B cell (primary cell): ENCODE measurements around the gene CNPY2. TPM values are rescaled to one million over a fixed set of nuclear protein-coding genes. Genes with fewer than 3 reads are reported as not detected.

Source experiments
- ATAC-seq: fragments of 200-7000 bp; cut with Tn5 transposase; one replicate; pipeline ENCODE4 v1.10.0; 2021; ENCODE audit warnings: low read depth, mild to moderate bottlenecking, moderate number of reproducible peaks, moderate library complexity
- CTCF ChIA-PET: fragments of 350-600 bp; sonication (Branson Sonifier 250); formaldehyde crosslinking; loops from one replicate; lab custom pipeline; 2021; ENCODE audit warnings: antibody characterized with exemption, inconsistent platforms; lab: Charles Lee
- POLR2A ChIA-PET: fragments of 350-600 bp; sonication (Branson Sonifier 250); formaldehyde crosslinking; loops from one replicate; lab custom pipeline; 2021; ENCODE audit warnings: antibody characterized with exemption; lab: Charles Lee
- DNase-seq: peaks from one replicate; pipeline ENCODE4 v3.0.0; 2013
- H2AFZ ChIP-seq: 2 replicates; pipeline ENCODE4 v1.6.1; 2012; ENCODE audit warnings: mild to moderate bottlenecking, low read depth, low read length; ENCODE audit not compliant: insufficient read depth, poor library complexity, severe bottlenecking
- H3K27ac ChIP-seq, 2 donors: 1 replicate in 1 of 2; 2 replicates in 1 of 2; pipeline ENCODE4 v1.5.1; 2012 to 2013; ENCODE audit warnings: low read length in 2 of 2, mild to moderate bottlenecking in 2 of 2, moderate library complexity in 1 of 2
- H3K27me3 ChIP-seq, 4 experiments: fragments of 200-600 bp in 1 of 4; sonication (generic) in 1 of 4; replicated peaks in 1 of 4; 1 replicate in 2 of 4; 2 replicates in 2 of 4; pipeline versions ENCODE4 v1.6.1 to v1.7.0; 2013 to 2016; ENCODE audit warnings: low read length in 3 of 4, mild to moderate bottlenecking in 2 of 4, mixed read lengths in 1 of 4, moderate library complexity in 1 of 4; ENCODE audit not compliant: insufficient read depth in 4 of 4, control insufficient read depth in 3 of 4; ENCODE audit errors: control extremely low read depth in 1 of 4
- H3K36me3 ChIP-seq, 2 experiments: replicated peaks in 1 of 2; 1 replicate in 1 of 2; 2 replicates in 1 of 2; pipeline versions ENCODE4 v1.6.1 to v1.7.1; 2013; ENCODE audit warnings: low read length in 1 of 2; ENCODE audit not compliant: insufficient read depth in 2 of 2, control insufficient read depth in 1 of 2; ENCODE audit errors: control extremely low read depth in 1 of 2, extremely low read depth in 1 of 2
- H3K4me1 ChIP-seq, 2 donors: fragments of 200-600 bp in 1 of 2; sonication (generic) in 1 of 2; 1 replicate in 1 of 2; 2 replicates in 1 of 2; pipeline versions ENCODE4 v1.5.1 to v1.6.1; 2013 to 2017; ENCODE audit warnings: low read length in 2 of 2; ENCODE audit not compliant: control insufficient read depth in 2 of 2, insufficient read depth in 2 of 2
- H3K4me2 ChIP-seq: replicated peaks from 2 replicates; pipeline ENCODE3; 2012; ENCODE audit warnings: mild to moderate bottlenecking, low read depth, low read length; ENCODE audit not compliant: poor library complexity, severe bottlenecking
- H3K4me3 ChIP-seq, 5 experiments: fragments of 200-600 bp in 1 of 5; sonication (generic) in 1 of 5; 1 replicate in 3 of 5; 2 replicates in 2 of 5; pipeline versions ENCODE4 v1.5.1 to v1.7.0; 2011 to 2016; ENCODE audit warnings: low read length in 4 of 5, mild to moderate bottlenecking in 4 of 5, low read depth in 2 of 5, control low read depth in 1 of 5, moderate library complexity in 1 of 5; ENCODE audit not compliant: insufficient read depth in 1 of 5; ENCODE audit errors: control extremely low read depth in 1 of 5, extremely low read depth in 1 of 5
- H3K79me2 ChIP-seq: fragments of 200-600 bp; sonication (generic); one replicate; pipeline ENCODE4 v1.6.0; 2016; ENCODE audit warnings: low read length; ENCODE audit not compliant: control insufficient read depth, insufficient read depth
- H3K9ac ChIP-seq: fragments of 200-600 bp; sonication (generic); 2 replicates; pipeline ENCODE4 v1.6.1; 2017; ENCODE audit warnings: mild to moderate bottlenecking, low read length, moderate library complexity
- H3K9me3 ChIP-seq, 3 donors: one replicate each; pipeline versions ENCODE4 v1.6.1 to v1.7.1; 2013; ENCODE audit warnings: low read length in 2 of 3; ENCODE audit not compliant: control insufficient read depth in 2 of 3, insufficient read depth in 1 of 3; ENCODE audit errors: control extremely low read depth in 1 of 3
- H4K20me1 ChIP-seq: 2 replicates; pipeline ENCODE4 v1.6.0; 2012; ENCODE audit warnings: mild to moderate bottlenecking, low read length; ENCODE audit not compliant: insufficient read depth, control insufficient read depth, poor library complexity, severe bottlenecking
- H3K27ac Mint-ChIP-seq: one replicate; pipeline ENCODE4 v1.8.0; 2021; ENCODE audit warnings: mixed read lengths
- H3K27me3 Mint-ChIP-seq: one replicate; pipeline ENCODE4 v1.8.0; 2021; ENCODE audit warnings: mixed read lengths
- H3K4me1 Mint-ChIP-seq: one replicate; pipeline ENCODE4 v1.8.0; 2021; ENCODE audit warnings: mixed read lengths
- H3K4me3 Mint-ChIP-seq: one replicate; pipeline ENCODE4 v1.8.0; 2021; ENCODE audit warnings: mixed read lengths
- H3K9me3 Mint-ChIP-seq: one replicate; pipeline ENCODE4 v1.8.0; 2022; ENCODE audit warnings: mixed read lengths; ENCODE audit not compliant: insufficient read depth
- CTCF ChIP-seq: fragments of 200-600 bp; IDR thresholded peaks from one replicate; pipeline ENCODE4 v1.8.0; 2022; ENCODE audit warnings: antibody characterized with exemption, mild to moderate bottlenecking
- EZH2 ChIP-seq: IDR thresholded peaks from 2 replicates; pipeline ENCODE4 v1.6.1; 2012; ENCODE audit warnings: borderline replicate concordance, low read depth, mild to moderate bottlenecking, moderate library complexity, low read length; ENCODE audit not compliant: insufficient read depth, poor library complexity, severe bottlenecking
- WGBS: methylation state at CpG from one replicate; pipeline ENCODE4 v1.1.5; 2013; ENCODE audit warnings: missing lambda C conversion rate; ENCODE audit not compliant: insufficient coverage; 5-methylcytosine and 5-hydroxymethylcytosine counted together
- intact Hi-C: fragments of 100-400 bp; cut with micrococcal nuclease; formaldehyde crosslinking; loops from one replicate; pipeline ENCODE4 v1.10.0; 2022
- polyA plus RNA-seq: library from polyadenylated mRNA; depleted of rRNA; stranded (reverse); fragments of >200 nt; gene quantifications from 2 replicates; pipeline ENCODE4 v1.2.3, GENCODE V29; 2012
- total RNA-seq, 2 donors: library from RNA; stranded (reverse); fragments of 120-200 nt in 1 of 2; gene quantifications; 1 replicate in 1 of 2; 2 replicates in 1 of 2; pipeline versions ENCODE4 v1.2.3 to v1.2.4, GENCODE V29; 2013 to 2022

CNPY2 gene
- total and polyA plus RNA-seq, 2 donors (not counting 1 experiment from before 2014, with no cell fraction given): 61.9 to 91.2 TPM

DNA sequence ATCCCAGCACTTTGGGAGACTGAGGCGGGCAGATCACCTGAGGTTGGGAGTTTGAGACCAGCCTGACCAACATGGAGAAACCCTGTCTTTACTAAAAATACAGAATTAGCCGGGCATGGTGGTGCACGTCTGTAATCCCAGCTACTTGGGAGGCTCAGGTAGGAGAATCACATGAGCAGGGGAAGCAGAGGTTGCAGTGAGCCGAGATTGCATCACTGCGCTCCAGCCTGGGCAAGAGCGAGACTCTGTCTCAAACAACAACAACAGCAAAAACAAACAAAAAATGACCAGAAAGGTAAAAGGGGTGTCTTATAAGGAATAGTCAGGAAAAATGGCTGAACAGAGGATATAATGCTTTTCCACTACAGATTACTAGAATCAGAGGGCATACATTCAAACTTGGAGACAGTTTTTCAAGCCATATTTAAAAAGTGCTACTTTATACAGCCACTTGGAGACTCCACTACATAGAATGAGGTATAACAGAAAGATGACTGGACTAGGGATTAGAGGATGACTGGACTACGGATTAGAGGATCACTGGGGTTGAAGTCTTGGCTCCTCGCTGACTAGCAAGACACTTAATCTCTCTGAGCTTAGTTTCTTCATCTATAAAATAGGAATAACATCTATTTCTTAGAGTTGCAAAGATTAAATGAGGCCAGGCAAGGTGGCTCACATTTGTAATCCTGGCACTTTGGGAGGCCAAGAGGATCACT is 10.8 kb downstream of the CNPY2 start:
- Histone ChIP-seq H3K4me2 (no peak overlapping the region), H3K79me2 (peaks cover 27% of the 10 kb centered on the region), H3K36me3 (peaks cover 6 to 26% of the 10 kb centered on the region in 2 experiments), H3K9ac (no peak overlapping the region), H4K20me1 (no peaks in the 10 kb centered on the region), H2AFZ (no peak overlapping the region), H3K9me3 (no peaks in the 10 kb centered on the region), H3K27ac (no peak overlapping the region), H3K4me1 (peaks cover 19 to 22% of the 10 kb centered on the region in 2 donors), H3K27me3 (no peaks in the 10 kb centered on the region), H3K4me3 (no peak overlapping the region)
- Mint-ChIP-seq H3K27ac (no peak overlapping the region), H3K4me1 (peaks cover 22% of the 10 kb centered on the region), H3K9me3 (no peaks in the 10 kb centered on the region), H3K4me3 (no peak overlapping the region), H3K27me3 (no peaks in the 10 kb centered on the region)
- no CpG with 5 or more reads among the region's 8 CpGs for WGBS
- DNase-seq: no peak
- no peak for ATAC-seq
- POLR2A ChIA-PET: no interaction called here
- CTCF ChIA-PET: interaction anchor here (1.0 to 1.8 kb wide), 3 partner anchors 159 to 187 kb away, joined by 3 to 6 read pairs (median 5); partner anchors contain the start of gene ZC3H10
- intact Hi-C loops: no loop called here
- TF ChIP-seq CTCF: no peak
- TF ChIP-seq EZH2: no peak

DNA sequence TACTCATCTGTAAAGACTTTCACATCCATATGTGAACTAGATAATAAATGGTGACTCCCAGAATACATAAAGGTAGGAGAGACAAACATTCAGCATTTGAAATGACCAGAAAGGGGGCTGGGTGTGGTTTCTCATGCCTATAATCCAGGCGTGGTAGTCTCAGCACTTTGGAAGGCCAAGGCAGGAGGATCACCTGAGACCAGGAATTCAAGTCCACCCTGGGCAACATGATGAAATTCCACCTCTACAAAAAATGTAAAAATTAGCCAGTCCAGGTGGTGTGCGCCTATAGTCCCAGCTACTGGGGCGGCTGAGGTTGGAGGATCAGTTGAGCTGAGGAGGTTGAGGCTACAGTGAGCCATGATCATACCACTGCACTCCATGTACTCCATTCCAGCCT is 11.5 kb downstream of the CNPY2 start:
- no peak for TF ChIP-seq EZH2
- no peak for TF ChIP-seq CTCF
- Histone ChIP-seq H3K4me3 (no peak overlapping the region), H3K79me2 (peaks cover 30% of the 10 kb centered on the region), H2AFZ (no peak overlapping the region), H3K4me1 (peaks cover 19 to 27% of the 10 kb centered on the region in 2 donors), H3K36me3 (peaks cover 4 to 20% of the 10 kb centered on the region in 2 experiments), H4K20me1 (peaks cover 6% of the 10 kb centered on the region), H3K9ac (no peak overlapping the region), H3K9me3 (no peaks in the 10 kb centered on the region), H3K27me3 (no peaks in the 10 kb centered on the region), H3K4me2 (no peak overlapping the region), H3K27ac (no peak overlapping the region)
- ATAC-seq (no peak), DNase-seq (no peak)
- no peak overlapping the region for H3K27ac Mint-ChIP-seq
- H3K4me3 Mint-ChIP-seq: no peak overlapping the region
- ChIA-PET POLR2A (interaction anchor here (0.5 kb wide), 1 partner anchor 382 kb away, joined by 10 read pairs; no protein-coding TSS in a partner anchor), CTCF (interaction anchor here (1.0 to 1.8 kb wide), 2 partner anchors 167 to 186 kb away, joined by 3 to 5 read pairs; partner anchors contain the start of gene ZC3H10)
- WGBS: no CpG with 5 or more reads among the region's 3 CpGs
- no peaks in the 10 kb centered on the region for H3K9me3 Mint-ChIP-seq
- no peaks in the 10 kb centered on the region for H3K27me3 Mint-ChIP-seq
- intact Hi-C loops: no loop called here
- H3K4me1 Mint-ChIP-seq: peaks cover 27% of the 10 kb centered on the region
